Trophoblast cell (in vitro differentiated cells and primary cell): ENCODE results near the gene BMERB1.

Experiments
- DNase-seq, 2 donors: peaks; one replicate each; pipeline ENCODE4 v3.0.0-alpha.2; 2016
- H2AFZ ChIP-seq: 2 replicates; pipeline ENCODE4 v1.6.1; 2013; ENCODE audit warnings: low read length, moderate library complexity, mild to moderate bottlenecking; ENCODE audit not compliant: insufficient read depth, poor library complexity
- H2AK5ac ChIP-seq: 2 replicates; pipeline ENCODE4 v1.6.1; 2013; ENCODE audit warnings: mild to moderate bottlenecking, low read length
- H2BK120ac ChIP-seq: 2 replicates; pipeline ENCODE4 v1.6.1; 2013; ENCODE audit warnings: low read length, mild to moderate bottlenecking, moderate library complexity; ENCODE audit not compliant: insufficient read depth, poor library complexity
- H2BK12ac ChIP-seq: 2 replicates; pipeline ENCODE4 v1.6.1; 2013; ENCODE audit warnings: mild to moderate bottlenecking, low read length, moderate library complexity
- H2BK5ac ChIP-seq: 2 replicates; pipeline ENCODE4 v1.6.1; 2013; ENCODE audit warnings: low read length, low read depth, moderate library complexity, mild to moderate bottlenecking; ENCODE audit not compliant: poor library complexity
- H3K14ac ChIP-seq: 2 replicates; pipeline ENCODE4 v1.6.1; 2013; ENCODE audit warnings: mild to moderate bottlenecking, low read length
- H3K18ac ChIP-seq: 2 replicates; pipeline ENCODE4 v1.6.1; 2013; ENCODE audit warnings: mild to moderate bottlenecking, low read length
- H3K23ac ChIP-seq: 2 replicates; pipeline ENCODE4 v1.6.1; 2013; ENCODE audit warnings: low read length
- H3K27ac ChIP-seq: 2 replicates; pipeline ENCODE4 v1.5.1; 2013; ENCODE audit warnings: low read depth, mild to moderate bottlenecking, inconsistent platforms, low read length, moderate library complexity
- H3K27me3 ChIP-seq: 2 replicates; pipeline ENCODE4 v1.6.1; 2013; ENCODE audit warnings: inconsistent platforms, mild to moderate bottlenecking, low read length, moderate library complexity; ENCODE audit not compliant: insufficient read depth
- H3K36me3 ChIP-seq, 2 experiments: 1 replicate in 1 of 2; 2 replicates in 1 of 2; pipeline ENCODE4 v1.6.1; 2013; ENCODE audit warnings: low read length in 2 of 2, mild to moderate bottlenecking in 2 of 2, moderate library complexity in 1 of 2; ENCODE audit not compliant: insufficient read depth in 2 of 2, control insufficient read depth in 1 of 2
- H3K4ac ChIP-seq: 2 replicates; pipeline ENCODE4 v1.6.1; 2013; ENCODE audit warnings: low read depth, mild to moderate bottlenecking, low read length, moderate library complexity
- H3K4me1 ChIP-seq, 2 experiments: 1 replicate in 1 of 2; 2 replicates in 1 of 2; pipeline ENCODE4 v1.6.1; 2013; ENCODE audit warnings: low read length in 2 of 2, mild to moderate bottlenecking in 2 of 2, moderate library complexity in 1 of 2; ENCODE audit not compliant: insufficient read depth in 2 of 2, control insufficient read depth in 1 of 2
- H3K4me2 ChIP-seq: 2 replicates; pipeline ENCODE4 v1.6.1; 2013; ENCODE audit warnings: inconsistent platforms, mild to moderate bottlenecking, low read length, moderate library complexity
- H3K4me3 ChIP-seq: 2 replicates; pipeline ENCODE4 v1.5.1; 2013; ENCODE audit warnings: mild to moderate bottlenecking, low read depth, low read length, inconsistent platforms
- H3K79me1 ChIP-seq: one replicate; pipeline ENCODE4 v1.6.1; 2013; ENCODE audit warnings: low read length
- H3K79me2 ChIP-seq: 2 replicates; pipeline ENCODE4 v1.6.1; 2013; ENCODE audit warnings: low read length, mild to moderate bottlenecking; ENCODE audit not compliant: control insufficient read depth, insufficient read depth, poor library complexity
- H3K9ac ChIP-seq: 2 replicates; pipeline ENCODE4 v1.6.1; 2013; ENCODE audit warnings: mild to moderate bottlenecking, low read length
- H3K9me3 ChIP-seq: 2 replicates; pipeline ENCODE4 v1.6.1; 2013; ENCODE audit warnings: low read depth, mild to moderate bottlenecking, control low read depth, inconsistent platforms, low read length; ENCODE audit not compliant: insufficient read depth
- H4K12ac ChIP-seq: 2 replicates; pipeline ENCODE4 v1.6.1; 2013; ENCODE audit warnings: low read depth, mild to moderate bottlenecking, low read length, moderate library complexity
- H4K8ac ChIP-seq: 2 replicates; pipeline ENCODE4 v1.6.1; 2013; ENCODE audit warnings: low read depth, mild to moderate bottlenecking, low read length, moderate library complexity
- H4K91ac ChIP-seq: one replicate; pipeline ENCODE4 v1.6.1; 2013; ENCODE audit warnings: low read depth, mild to moderate bottlenecking, low read length, moderate library complexity
- WGBS: extraction: QIAGEN DNeasy Blood & Tissue Kit; methylation state at CpG from one replicate; pipeline ENCODE4 v1.1.7; 2013; ENCODE audit warnings: missing lambda C conversion rate; ENCODE audit not compliant: insufficient read length, insufficient coverage; ENCODE audit errors: extremely low coverage; 5-methylcytosine and 5-hydroxymethylcytosine counted together

Gene BMERB1

DNA sequence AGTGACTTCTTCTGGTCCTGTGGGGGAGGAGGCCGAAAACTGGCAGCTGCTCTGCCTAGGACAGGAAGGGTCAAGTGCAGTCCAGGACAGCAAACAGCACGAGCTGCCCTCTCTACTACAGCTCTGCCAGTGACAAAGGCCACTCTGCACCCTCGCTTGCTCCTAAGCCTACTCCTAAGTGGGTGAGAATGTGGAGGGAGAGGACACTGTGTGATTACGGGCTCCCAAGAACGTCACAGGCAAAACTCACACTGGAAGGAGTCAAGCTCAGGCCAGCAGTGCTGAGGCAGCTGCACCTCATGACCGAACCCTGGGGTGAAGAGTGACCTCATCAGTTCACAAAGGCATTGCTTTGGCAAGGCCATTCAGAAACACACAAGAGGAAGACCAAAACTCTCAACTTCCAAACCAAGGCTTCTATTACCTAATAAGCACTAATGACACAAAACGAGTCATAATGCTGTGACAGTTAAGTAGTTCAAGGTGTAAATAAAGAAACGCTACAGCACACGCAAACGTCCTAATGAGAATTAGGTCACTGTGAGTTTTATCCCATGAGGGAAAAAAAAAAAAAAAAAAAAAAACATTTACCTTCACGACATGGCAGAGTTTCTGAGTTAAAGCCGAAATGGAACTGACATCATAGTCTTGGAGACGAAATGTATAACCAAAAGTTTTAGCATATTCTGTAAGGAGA, 173.5 kb downstream of the BMERB1 start:
- no peaks in the 10 kb centered on the region for H3K9me3 ChIP-seq
- no CpG with 5 or more reads among the region's 13 CpGs for WGBS
- H3K79me1 ChIP-seq, result no peaks in the 10 kb centered on the region
- no peak overlapping the region for H3K4me2 ChIP-seq
- H4K12ac ChIP-seq, result no peak overlapping the region
- peaks cover 0 to 2% of the 10 kb centered on the region in 2 experiments for H3K4me1 ChIP-seq
- peak overlapping the region; percentile 43 for H3K4me3 ChIP-seq
- no peak overlapping the region for H2BK12ac ChIP-seq
- H2BK5ac ChIP-seq, result no peak overlapping the region
- H3K79me2 ChIP-seq, result no peaks in the 10 kb centered on the region
- no peak overlapping the region for H3K14ac ChIP-seq
- no peaks in the 10 kb centered on the region for H3K27me3 ChIP-seq
- H2AFZ ChIP-seq, result no peak overlapping the region
- H2BK120ac ChIP-seq, result no peak overlapping the region
- no peak overlapping the region for H4K8ac ChIP-seq
- no peak overlapping the region for H3K4ac ChIP-seq
- no peak overlapping the region for H3K18ac ChIP-seq
- no peak overlapping the region for H4K91ac ChIP-seq
- no peak overlapping the region for H3K9ac ChIP-seq
- peaks cover 23 to 54% of the 10 kb centered on the region in 2 experiments for H3K36me3 ChIP-seq
- H3K23ac ChIP-seq, result no peak overlapping the region
- no peak overlapping the region for H2AK5ac ChIP-seq
- H3K27ac ChIP-seq, result no peak overlapping the region
- peak in 1 of 2 donors; percentile 29 for DNase-seq

DNA sequence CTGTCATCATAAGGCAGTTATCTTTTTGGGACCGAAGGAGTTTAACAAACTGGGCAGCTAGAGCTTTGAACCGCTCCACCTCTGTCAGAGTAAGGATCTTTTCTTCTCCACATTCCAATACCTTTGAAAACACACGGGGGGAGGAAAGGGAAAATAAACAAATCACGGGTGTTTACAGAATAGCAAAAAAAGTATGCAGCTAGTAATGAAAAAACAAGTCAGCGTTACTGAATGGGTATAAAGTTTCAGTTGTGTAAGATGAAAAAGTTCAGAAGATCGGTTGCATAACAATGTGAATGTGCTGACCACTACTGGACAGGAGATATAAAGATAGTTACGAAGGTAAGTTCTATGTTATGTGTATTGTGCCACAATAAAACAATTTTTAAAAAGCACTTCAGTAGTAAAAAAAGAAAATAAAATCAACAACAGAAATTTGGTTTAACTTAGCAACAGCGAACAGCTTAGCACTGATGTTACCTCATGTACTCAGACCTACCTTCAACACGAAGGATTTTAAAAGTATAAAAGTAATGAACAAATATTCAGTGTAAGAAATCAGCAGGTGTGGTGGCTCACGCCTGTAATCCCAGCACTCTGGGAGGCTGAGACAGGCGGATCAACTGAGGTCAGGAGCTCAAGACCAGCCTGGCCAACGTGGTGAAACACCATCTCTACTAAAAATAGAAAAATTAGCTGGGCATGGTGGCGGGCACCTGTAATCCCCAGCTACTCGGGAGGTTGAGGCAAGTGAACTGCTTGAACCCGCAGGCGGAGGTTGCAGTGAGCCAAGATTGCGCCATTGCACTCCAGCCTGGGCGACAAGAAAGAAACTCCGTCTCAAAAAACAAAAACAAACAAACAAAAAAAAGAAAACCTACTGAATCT, 174.3 kb downstream of the BMERB1 start:
- Histone ChIP-seq H2AK5ac (no peak overlapping the region), H3K23ac (no peak overlapping the region), H3K79me1 (no peaks in the 10 kb centered on the region), H2BK5ac (no peak overlapping the region), H2BK12ac (no peak overlapping the region), H4K12ac (no peak overlapping the region), H3K4ac (no peak overlapping the region), H3K14ac (no peak overlapping the region), H3K9ac (no peak overlapping the region), H3K4me1 (peaks cover 0 to 2% of the 10 kb centered on the region in 2 experiments), H3K79me2 (no peaks in the 10 kb centered on the region), H2BK120ac (no peak overlapping the region), H4K8ac (no peak overlapping the region), H3K4me2 (no peak overlapping the region), H4K91ac (no peak overlapping the region), H3K36me3 (peaks cover 22 to 52% of the 10 kb centered on the region in 2 experiments), H3K27me3 (no peaks in the 10 kb centered on the region), H3K9me3 (no peaks in the 10 kb centered on the region), H3K4me3 (no peak overlapping the region), H2AFZ (no peak overlapping the region), H3K18ac (no peak overlapping the region), H3K27ac (no peak overlapping the region)
- peak in 1 of 2 donors; percentile 62 for DNase-seq
- WGBS, result no CpG with 5 or more reads among the region's 19 CpGs

DNA sequence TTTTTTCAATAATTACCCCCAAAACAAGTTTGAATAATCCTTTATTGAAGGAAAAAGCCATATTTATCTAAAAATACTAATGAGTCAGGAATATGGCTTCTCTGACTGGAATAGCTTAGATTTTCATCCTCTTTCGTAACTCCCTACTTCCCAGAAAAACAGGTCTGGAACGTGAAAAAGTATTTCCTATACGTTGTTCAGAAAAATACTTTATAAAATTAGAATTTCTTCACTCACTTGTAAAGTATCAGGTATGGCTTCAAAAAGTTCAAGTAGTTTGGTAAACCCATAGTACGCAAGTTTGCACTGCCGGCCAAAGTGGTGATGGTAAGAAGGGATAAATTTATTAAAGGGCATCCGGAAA, 174.9 kb downstream of the BMERB1 start:
- H3K4me2 ChIP-seq, result no peak overlapping the region

DNA sequence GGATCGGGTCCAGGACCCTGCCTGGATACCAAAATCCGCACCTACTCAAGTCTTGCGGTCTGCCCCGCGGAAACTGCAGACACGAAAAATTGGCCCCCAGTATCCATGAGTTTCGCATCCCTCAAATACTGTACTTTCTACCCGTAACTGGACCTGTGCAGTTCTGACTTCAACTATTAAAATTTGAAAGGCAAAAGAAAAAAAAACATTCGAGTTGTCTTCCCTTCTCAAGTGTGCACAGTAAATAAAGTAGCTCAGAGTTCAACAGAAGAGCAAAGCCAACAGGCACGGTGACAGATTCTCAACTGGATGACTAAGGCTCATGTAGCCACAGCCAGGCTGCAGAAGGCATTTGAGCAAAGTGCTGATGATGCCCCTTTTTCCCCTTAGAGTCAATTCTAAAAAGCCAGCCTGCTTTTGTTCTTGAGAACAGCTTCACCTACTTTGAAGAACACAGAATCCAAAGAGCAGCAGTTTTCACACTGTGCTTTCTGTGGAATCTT, 176.0 kb downstream of the BMERB1 start:
- no peak overlapping the region for H2BK120ac ChIP-seq
- no peaks in the 10 kb centered on the region for H3K79me2 ChIP-seq
- no peak overlapping the region for H4K91ac ChIP-seq
- no peaks in the 10 kb centered on the region for H3K27me3 ChIP-seq
- H3K27ac ChIP-seq, result no peak overlapping the region
- no peak overlapping the region for H2AK5ac ChIP-seq
- no peak overlapping the region for H2AFZ ChIP-seq
- no peak overlapping the region for H3K4ac ChIP-seq
- DNase-seq, result peak in 1 of 2 donors; percentile 10
- H4K12ac ChIP-seq, result no peak overlapping the region
- no peak overlapping the region for H3K4me3 ChIP-seq
- no peak overlapping the region for H3K23ac ChIP-seq
- H3K79me1 ChIP-seq, result no peaks in the 10 kb centered on the region
- no peak overlapping the region for H2BK5ac ChIP-seq
- peaks cover 23 to 50% of the 10 kb centered on the region in 2 experiments for H3K36me3 ChIP-seq
- WGBS, result no CpG with 5 or more reads among the region's 10 CpGs
- H3K4me1 ChIP-seq, result peaks cover 0 to 2% of the 10 kb centered on the region in 2 experiments
- no peaks in the 10 kb centered on the region for H3K9me3 ChIP-seq
- no peak overlapping the region for H2BK12ac ChIP-seq
- H3K18ac ChIP-seq, result no peak overlapping the region
- no peak overlapping the region for H4K8ac ChIP-seq
- H3K14ac ChIP-seq, result no peak overlapping the region
- H3K4me2 ChIP-seq, result no peak overlapping the region
- no peak overlapping the region for H3K9ac ChIP-seq

More for the DNA sequence above, 174.9 kb downstream of the BMERB1 start:
- no peaks in the 10 kb centered on the region for H3K27me3 ChIP-seq
- DNase-seq, result peak in 1 of 2 donors; percentile 88
- H3K18ac ChIP-seq, result no peak overlapping the region
- no CpG with 5 or more reads among the region's 6 CpGs for WGBS
- H2AK5ac ChIP-seq, result no peak overlapping the region
- no peak overlapping the region for H2BK5ac ChIP-seq
- H4K8ac ChIP-seq, result no peak overlapping the region
- no peak overlapping the region for H3K14ac ChIP-seq
- no peak overlapping the region for H4K12ac ChIP-seq
- H3K27ac ChIP-seq, result no peak overlapping the region
- no peak overlapping the region for H3K4ac ChIP-seq
- H3K36me3 ChIP-seq, result peaks cover 19 to 46% of the 10 kb centered on the region in 2 experiments
- no peak overlapping the region for H3K23ac ChIP-seq
- no peak overlapping the region for H2BK120ac ChIP-seq
- H2BK12ac ChIP-seq, result no peak overlapping the region
- H3K9ac ChIP-seq, result no peak overlapping the region
- no peaks in the 10 kb centered on the region for H3K79me2 ChIP-seq
- no peaks in the 10 kb centered on the region for H3K79me1 ChIP-seq
- no peak overlapping the region for H4K91ac ChIP-seq
- no peak overlapping the region for H3K4me3 ChIP-seq
- no peaks in the 10 kb centered on the region for H3K9me3 ChIP-seq
- H3K4me1 ChIP-seq, result peaks cover 0 to 4% of the 10 kb centered on the region in 2 experiments
- no peak overlapping the region for H2AFZ ChIP-seq
